Fibroblast of the conjunctiva (primary cell): ENCODE results near the gene ZNF783.
A peak's percentile ranks its signal among the peaks of the same experiment; 100 is the strongest.

Experiments
- DNase-seq: peaks from one replicate; pipeline ENCODE4 v3.0.0-alpha.2; 2010; ENCODE audit warnings: low read depth

Gene ZNF783

DNA sequence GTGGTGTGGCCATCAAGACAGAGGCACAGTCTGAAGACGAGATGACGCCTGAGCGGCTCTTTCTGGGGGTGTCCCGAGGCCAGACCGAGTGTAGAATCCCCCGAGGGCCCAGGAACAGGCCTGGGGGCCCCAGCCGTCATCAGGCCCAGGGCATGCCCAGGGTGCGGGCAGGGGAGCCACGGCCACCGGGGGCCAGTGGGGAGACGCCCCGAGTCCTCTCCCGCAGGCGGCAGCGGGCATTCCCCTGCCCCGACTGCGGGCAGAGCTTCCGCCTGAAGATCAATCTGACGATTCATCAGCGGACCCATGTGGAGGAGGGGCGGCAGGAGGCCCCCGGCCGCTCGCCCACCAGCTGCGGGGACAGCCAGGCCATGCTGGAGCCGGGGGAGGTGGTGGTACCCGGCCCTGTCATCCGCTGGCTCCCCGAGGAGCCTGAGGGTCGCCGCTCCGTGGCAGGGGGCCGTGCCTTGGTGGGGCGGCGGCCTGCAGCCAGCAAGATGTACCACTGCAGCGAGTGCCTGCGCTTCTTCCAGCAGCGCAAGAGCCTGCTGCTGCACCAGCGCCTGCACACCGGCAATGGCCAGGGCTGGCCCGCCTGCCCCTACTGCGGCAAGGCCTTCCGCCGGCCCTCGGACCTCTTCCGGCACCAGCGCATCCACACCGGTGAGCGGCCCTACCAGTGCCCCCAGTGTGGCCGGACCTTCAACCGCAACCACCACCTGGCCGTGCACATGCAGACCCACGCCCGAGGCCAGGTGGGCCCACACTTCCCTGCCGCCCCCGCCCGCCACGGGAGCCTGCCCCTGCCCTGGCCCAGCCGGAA, 19.7 kb downstream of the ZNF783 start:
- no peak for DNase-seq

DNA sequence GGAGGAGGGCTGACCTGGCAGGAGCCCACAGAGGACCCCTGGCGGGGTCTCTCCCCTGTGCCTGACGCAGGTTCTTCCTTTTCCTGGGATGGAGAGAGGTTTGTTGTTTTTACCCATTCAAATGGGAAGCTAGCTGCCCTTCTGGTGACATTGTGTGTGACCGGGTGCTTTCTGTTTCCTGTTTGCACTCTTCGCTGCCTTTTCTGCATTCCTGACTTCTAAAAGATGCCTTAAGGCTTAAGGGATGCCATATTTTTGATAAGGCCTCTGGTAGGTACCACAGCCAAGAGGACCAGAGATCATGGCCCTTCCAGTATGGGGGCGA, 20.3 kb downstream of the ZNF783 start:
- no peak for DNase-seq

DNA sequence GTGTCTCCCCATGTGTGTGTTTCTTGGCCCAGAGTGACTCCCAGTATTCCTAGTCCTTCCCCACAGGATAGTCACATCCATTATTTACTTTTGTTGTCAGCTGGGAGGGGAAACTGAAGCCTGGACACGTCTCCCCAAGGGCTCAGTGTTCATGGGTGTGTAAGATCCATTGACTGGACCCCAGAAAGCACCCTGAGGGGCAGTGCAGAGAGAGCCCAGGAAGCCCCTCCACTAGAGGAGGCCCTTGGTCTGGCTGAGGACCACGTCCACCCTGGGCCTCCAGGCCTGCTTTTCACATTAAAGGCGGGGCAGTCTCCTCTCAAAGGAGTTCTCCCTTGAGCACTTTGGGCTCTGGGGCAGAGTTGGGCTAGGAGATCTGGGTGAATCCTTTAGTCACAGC, 21.3 kb downstream of the ZNF783 start:
- DNase-seq, result no peak

DNA sequence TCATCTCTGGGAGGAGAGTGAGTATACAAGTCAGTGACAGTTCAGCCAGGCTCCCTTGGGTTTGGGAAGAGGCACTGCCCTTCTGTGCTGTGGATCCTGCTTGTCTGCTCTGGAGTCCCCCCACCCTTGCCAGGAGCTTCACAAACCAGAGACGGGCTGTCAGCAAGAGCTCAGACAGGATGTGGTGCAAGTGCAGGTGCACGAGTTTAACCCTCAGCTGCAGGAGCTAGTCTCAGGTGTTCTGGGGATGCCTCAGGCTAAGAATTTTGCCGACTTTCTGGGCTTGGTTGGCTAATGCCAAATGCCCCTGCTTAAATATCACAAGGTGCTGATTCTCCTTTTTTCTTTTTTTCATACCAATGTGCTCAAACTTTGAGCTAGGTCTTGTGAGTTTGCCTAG, 22.3 kb downstream of the ZNF783 start:
- DNase-seq, result no peak

DNA sequence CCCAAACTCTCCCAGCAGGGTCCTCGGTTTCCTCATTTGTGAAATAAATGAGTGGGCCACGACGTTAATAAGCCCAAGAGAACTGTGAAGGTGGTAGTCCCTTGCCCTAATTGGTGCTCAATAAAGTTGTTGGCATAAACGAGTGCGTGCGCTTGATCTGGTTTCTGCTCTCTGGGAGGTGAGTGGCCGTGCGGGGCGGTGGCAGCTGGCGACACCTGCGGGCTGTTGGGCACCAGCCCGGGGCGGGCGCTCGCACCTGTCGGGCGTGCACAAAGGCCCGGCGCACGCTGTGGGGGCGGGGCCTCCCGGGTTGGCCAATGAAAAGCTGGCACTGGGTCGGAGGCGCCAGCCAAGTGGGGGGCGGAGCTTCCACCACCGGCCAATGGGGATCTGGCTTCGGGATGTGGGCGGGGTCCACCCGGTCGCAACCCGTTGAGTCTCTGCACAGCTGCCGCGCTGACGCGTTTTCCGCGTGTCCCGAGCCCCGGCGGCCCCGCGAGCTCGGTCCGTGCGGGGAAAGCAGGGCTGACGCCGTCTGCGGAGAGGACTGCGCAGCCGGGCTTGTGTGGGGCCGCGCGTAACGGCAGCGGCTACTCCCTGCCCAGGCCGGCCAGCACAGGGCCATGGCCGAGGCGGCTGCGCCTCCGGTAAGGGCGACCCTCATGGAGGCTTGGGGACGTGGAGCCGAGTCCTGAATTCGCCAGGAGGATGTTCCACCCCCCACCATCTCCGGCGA, 23.0 kb downstream of the ZNF783 start:
- peak; percentile 67 for DNase-seq

DNA sequence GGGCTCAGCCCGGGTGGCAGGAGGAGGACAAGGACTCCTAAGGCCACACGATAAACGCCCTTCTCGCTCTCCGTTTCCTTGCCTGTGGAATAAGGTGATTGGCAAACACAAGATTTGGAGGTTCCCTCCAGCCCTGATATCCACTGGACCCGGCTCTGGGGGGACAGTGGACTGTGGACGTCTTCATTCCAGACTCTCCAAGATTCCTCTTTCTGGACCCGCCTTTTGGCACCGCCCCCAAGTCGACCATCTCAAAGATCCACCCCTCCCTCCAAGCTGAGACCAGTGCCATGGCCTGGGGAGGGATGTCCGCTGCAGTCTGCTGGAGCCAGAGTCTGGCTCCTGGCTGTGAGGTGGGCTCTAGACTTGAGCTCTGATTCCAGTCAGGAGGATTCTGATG, 23.6 kb downstream of the ZNF783 start:
- DNase-seq, result no peak

DNA sequence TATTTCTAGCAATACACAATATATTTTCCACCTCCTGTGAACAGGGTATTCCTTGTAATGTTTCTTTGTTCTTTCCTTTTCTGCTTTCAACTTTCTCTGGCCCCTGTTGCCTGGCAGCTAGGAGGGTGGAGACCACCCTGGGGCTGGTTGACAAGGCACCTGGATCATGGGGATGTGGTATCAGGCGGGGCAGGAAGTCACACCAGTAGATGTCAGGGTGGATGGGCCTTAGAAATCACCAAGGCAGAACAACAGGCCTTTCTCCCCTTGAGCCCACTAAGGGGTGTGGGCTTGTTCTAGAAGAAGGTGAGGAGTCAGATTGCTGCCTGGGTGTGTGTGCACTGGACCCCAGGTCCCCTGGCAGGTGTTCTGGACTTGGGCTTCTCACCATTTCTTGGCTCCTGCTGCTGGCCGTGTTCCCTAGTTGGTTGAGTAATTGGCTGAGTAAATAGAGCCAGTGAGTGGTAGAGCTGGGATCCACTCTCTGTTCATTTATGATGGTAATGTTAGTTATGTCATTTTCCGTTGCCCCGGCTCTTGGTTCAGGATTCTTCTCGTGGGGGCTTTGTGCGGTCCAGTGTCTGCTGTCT, 24.9 kb downstream of the ZNF783 start:
- no peak for DNase-seq

DNA sequence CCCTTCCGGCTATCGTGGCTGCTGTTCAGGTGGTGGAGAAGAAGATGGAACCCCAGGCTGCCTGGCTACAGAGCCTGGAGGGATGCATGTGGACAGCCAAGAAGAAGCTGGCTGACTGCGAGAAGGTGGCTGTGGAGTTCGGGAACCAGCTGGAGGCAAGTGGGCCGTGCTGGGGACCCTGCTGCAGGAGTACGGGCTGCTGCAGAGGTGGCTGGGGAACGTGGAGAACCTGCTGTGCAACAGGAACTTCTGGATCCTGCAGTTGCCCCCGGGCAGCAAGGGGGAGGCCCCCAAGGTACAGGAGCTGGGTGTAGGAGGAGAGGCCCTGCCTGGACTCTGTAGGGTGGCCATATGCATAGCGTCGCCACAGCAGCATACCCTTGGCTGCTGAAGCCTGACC, 25.6 kb downstream of the ZNF783 start:
- DNase-seq, result no peak

DNA sequence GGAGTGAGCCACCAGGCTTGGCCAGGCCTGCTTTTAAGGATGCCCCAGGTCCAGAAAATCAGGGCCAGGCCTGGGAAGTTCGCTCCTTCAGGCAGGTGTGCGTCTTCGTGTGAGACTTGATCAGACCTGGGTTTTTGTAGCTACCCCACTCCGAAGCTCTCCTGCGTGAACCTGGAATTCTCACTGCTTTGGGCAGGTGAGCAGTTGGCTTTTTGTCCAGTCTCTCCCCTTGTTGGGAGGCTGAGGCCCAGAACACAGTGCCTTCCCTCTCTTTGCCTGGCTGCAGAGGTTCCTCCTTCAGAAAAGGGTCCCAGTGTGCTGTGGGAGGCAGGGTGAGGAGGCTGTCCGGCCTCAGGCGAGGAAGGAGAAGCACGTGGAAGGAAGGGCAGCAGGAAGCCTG, 27.3 kb downstream of the ZNF783 start:
- no peak for DNase-seq

DNA sequence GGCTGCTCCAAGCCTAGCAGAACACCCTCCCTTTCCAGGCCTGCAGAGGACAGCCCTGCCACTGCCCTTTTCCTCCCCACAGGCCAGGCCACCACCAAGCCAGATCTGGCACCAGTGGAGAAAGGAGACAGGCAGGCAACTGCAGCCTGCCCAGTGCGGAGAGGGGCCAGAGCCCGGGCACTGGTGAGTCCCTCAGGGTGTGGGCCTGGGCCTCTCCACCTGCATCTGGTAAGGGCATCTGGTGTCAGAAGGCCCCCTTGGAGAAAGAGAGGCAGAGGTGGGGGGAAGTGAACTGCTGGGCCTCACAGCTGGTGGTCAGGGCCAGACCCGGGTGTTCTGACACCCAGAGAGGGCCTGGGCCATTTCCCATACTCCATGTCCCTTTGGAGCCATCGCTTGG, 27.9 kb downstream of the ZNF783 start:
- DNase-seq, result no peak

DNA sequence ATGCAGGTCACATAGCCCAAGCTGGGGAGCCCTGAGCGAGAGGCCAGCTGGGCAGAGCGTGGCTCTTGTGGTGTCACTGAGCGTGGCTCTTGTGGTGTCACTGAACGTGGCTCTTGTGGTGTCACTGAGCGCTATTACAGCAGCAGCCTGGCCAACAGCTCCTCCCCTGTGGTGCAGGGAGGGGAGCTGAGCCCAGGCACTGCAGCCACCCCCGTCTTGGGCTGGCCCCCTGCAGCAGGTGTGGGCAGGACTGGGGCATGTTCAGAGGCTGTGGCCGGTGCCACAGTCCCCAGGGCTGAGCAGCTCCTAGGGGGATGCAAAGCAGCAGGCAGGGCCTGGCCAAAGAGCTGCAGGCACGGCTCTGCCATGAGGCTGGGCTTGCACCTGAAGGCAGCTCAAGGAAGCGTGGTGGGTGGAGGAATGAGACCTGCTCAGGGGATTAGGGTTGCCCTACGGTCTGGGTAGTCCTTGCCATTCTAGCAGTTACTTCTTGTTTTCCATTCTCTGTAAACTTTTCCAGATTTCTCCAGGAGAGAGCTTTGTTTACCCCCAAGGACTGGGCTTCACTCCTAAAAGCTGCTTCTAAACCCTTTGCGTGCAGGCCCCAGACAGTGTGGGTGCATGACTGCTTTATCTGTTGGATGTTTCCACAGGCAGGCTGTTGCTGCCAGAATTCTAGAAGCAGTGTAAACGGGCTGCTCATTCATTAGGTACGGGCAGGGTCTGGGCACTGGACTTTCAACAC, 29.2 kb downstream of the ZNF783 start:
- DNase-seq, result no peak

DNA sequence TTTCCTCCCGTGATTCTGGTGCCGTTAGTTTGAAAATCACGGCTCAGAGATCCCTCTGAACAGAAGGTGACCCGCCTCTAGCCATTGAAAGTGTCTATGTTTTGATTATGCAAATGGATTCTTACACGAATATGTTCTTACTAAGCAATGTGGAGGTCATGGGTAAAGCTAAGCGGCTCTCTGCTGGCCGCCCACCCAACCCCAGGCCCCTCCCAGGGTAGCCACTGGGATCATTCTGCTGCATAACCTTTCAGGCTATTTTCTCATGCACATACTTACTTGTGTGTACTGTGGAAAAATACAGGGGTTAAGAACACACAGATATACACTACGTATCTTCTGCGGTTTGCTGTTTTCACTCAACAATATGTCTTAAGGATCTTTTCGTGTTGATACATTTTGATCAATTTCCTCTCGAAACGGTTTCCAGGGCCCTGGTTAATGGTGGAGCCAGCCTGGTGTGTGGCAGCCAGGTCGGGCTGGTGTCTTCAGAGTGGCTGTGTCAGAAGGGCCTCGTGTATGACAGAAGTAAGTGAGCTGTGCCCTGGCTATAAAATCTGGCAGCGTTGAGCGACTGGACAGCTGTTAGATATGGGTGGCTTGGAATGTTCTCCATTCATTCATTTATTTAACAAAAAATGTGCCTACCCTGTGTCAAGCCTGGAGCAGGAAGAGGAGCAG, 29.9 kb downstream of the ZNF783 start:
- DNase-seq, result no peak

DNA sequence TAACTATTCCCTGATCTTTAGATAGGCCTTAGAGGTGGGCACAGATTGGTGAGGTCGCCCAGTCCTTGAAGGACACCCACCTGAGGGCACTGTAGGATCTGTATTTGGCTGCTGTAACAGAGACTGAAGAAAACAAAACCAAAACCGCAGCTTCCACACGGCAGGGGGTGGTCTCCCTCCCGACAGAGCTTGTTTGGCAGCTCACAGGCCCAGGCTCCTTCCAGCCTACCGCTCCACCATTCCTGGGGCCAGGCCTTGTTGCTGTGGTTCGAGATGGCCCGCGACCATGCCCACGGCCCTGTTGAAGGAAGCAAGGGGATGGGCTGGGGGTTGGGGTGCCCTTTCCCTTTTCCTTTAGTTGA, 30.4 kb downstream of the ZNF783 start:
- DNase-seq, result no peak

DNA sequence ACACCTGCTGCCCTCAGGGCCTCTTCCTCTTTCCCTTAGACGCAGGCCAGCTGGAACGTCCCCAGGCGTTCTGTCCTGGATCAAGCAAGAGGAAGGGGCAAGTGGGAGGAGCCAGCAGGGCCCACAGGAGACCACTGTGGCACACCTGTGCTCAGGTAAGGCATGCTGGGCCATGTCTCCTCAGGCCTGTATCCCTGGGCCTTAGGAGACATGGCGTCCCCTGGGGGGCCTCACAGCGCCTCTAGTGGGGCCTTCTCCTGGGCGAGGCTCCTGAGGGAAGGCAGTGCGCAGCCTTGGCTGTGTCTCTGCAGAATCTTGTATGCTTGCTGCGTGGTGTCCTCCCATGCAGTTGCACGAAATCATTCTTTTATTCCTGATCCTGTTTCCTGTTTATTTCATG, 31.3 kb downstream of the ZNF783 start:
- no peak for DNase-seq

DNA sequence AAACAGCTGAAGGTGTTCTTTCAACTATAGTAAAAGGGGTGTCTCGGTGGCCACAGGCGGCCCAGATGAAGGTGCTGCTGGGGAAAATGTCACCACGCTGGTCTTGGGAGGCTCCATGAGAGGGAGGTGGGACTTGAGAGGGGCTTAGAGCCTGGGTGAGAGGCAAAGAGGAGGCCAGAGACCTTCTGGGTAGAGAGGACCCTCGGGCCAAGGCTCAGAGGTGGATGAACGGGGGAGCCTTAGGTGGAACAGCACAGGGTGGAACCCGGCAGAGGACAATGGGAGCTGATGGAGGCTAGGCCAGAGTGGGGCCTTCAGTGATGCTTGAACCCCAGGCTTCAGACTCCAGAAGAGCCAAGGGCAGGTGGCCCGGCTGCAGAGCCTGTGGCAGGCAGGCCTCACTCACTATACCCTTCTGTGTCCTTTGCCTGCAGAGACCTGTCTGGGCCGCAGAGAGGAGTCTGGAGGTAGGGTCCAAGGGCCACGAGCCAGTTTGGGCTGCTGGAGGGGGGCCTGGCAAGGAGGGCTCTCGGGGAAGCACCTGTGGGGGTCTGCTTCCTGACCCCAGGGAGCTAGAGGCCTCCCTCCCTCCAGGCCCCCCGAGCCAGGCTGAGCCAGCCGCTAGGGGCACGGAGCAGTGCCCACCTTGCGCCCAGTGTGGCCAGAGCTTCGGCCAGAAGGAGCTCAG, 32.1 kb downstream of the ZNF783 start:
- DNase-seq, result no peak

DNA sequence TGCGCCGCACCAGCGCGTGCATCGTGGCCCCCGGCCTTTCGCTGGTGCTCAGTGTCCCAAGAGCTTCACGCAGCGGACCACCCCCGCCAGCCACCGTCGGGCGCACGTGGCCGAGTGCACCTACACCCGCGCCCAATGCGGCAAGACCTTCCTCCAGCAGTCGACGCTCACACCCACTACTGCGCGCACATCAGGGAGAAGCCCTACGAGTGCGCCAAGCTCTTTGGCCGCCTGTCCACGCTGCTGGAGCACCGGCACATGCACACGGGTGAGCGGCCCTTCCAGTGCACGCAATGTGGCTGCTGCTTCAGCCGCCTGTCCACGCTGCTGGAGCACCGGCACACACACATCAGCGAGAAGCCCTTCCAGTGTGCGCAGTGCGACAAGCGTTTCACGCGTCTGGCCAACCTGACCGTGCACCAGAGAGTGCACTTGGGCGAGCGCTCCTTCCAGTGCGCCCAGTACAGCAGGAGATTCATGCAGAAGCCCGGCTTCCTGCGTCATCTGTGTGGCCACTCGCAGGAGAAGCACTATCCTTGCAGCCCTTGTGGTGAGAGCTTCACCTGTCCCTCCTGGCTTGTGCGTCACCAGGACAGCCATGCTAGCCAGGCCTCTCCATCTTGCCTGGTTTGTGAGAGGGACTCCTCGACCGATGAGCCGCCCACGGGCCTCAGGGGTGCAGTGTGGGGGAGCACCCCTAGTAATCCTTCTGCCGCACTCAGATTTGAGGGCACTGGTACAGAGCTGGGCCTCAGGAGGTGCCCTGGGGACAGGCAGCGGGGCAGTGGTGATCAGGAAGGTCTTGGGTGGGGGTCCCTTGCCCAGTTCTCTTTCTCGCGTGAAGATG, 32.9 kb downstream of the ZNF783 start:
- no peak for DNase-seq

DNA sequence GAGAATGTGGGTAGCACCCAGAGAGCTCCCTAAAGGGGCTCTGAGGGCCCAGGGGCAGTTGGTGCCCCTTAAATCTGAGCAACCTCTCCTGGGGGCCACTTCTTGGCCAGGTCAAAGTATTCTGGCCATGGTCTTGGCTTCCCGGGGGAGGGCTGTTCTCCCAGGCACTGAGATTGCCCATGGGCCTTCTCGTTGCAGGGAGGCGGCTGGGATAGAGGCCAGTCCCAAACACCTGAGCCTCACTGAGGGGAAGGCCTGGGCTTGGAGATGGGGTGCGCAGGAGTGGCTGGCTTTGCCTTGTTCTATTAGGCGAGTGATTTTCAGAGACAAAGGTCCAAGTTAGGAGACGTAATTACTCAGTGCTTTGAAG, 33.5 kb downstream of the ZNF783 start:
- no peak for DNase-seq

DNA sequence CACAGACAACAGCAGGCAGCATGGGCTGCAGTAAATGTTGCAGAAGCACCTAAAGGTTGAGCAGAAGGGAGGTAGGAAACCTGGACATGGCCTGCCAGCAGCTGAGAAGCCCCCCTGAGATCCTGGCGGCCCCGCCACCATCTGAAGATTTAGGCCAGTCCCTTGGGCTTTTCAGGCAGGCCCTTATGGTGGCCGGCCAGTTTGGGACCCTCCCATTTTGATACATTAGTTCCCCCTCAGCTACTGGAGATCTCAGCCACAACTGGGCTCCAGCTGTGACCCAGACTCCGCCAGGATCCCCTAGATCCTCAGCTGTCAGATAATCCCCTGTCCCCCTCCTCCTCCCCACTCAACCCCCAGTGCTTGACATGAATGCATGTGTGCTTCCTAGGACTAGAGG, 34.4 kb downstream of the ZNF783 start:
- DNase-seq, result no peak

DNA sequence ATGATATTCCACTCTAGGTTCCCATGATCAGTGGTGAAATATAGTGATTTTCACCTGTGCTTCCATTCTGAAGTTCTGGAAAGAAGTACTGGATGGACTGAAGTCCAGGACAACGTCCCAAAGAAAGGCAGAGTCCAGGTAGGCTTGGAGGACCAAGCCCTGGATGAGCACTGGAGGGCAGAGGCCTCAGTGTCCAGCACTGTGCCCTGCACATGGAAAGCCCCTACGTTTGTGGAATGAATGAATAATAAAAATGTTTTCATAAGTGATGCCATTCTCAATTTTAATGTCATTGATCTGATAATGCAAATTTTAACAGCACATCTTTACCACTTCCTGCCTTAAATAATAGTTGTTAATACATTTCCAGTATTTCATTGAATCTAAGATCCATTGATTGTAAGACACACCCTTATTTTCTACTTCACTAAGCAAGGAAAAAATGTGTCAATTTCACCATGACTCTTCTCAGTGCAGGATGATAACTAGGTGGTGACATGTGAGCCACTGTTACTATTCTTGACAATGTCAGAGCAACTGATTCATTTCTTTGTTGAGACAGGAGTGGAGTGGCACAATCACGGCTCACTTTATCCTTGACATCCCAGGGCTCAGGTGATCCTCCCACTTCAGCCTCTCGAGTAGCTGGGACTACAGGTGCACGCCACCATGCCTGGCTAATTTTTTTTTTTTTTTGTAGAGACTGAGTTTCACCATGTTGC, 35.2 kb downstream of the ZNF783 start:
- DNase-seq, result no peak
